HG03097 (cell line): ENCODE measurements around the gene DCK.
"Not testable (repeated sequence)": the region's sequence is repeated elsewhere in the genome, so short reads cannot be mapped to it uniquely, and the experiment has no call there.

Experiments
- ATAC-seq: cut with Tn5 transposase; IDR thresholded peaks from one replicate; pipeline ENCODE4 v1.9.1; 2021; ENCODE audit not compliant: unreplicated experiment, low FRiP score

DCK gene

DNA sequence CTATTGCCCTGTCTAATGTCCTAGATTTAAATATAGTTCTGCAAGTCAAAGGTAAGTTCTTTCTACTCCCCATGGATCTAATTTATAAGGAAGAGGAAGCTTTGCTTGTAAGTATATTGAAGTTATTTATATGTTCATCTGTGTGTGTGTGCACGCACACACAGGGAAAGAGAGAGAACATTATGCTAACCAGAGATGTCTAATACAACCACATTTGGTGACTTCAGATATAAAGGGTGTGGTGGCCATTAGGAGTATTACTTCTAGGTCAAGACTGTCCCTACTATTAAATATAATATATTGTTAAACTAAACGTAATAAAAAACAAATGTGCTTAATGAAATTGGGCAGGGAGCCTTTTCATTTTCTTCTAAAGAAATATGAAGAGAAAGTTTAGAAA, 4.1 kb downstream of the DCK start:
- ATAC-seq = no peak

DNA sequence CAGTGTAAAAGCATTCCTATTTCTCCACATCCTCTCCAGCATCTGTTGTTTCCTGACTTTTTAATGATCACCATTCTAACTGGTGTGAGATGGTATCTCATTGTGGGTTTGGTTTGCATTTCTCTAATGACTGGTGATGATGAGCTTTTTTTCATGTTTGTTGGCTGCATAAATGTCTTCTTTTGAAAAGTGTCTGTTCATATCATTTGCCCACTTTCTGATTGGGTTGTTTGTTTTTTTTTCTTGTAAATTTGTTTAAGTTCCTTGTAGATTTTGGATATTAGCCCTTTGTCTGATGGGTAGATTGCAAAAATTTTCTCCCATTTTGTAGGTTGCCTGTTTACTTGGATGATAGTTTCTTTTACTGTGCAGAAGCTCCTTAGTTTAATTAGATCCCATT, 6.2 kb downstream of the DCK start:
- not testable (repeated sequence) for ATAC-seq

DNA sequence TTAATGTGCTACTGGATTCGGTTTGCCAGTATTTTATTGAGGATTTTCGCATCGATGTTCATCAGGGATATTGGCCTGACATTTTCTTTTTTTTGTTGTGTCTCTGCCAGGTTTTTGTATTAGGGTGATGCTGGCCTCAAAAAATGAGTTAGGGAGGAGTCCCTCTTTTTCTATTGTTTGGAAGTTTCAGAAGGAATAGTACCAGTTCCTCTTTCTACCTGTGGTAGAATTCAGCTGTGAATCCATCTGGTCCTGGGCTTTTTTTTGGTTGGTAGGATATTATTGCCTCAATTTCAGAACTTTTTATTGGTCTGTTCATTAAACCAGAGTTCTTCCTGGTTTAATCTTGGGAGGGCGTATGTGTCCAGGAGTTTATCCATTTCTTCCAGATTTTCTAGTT, 7.9 kb downstream of the DCK start:
- not testable (repeated sequence) for ATAC-seq

DNA sequence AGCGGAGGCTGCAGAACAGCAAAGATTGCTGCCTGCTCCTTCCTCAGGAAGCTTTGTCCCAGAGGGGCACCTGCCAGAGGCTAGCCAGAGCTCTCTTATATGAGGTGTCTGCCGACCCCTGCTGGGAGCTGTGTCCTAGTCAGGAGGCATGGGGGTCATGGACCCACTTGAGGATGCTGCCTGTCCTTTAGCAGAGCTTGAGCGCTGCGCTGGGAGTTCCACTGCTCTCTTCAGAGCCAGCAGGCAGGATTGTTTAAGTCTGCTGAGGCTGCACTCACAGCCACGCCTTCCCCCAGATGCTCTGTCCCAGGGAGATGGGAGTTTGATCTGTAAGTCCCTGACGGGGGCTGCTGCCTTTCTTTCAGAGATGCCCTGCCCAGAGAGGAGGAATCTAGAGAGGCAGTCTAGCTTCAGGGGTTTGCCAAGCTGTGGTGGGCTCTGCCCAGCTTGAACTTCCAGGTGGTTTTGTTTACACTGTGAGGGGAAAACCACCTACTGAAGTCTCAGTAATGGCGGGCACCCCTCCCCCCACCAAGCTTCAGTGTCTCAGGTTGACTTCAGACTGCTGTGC, 10.9 kb downstream of the DCK start:
- ATAC-seq = no peak

DNA sequence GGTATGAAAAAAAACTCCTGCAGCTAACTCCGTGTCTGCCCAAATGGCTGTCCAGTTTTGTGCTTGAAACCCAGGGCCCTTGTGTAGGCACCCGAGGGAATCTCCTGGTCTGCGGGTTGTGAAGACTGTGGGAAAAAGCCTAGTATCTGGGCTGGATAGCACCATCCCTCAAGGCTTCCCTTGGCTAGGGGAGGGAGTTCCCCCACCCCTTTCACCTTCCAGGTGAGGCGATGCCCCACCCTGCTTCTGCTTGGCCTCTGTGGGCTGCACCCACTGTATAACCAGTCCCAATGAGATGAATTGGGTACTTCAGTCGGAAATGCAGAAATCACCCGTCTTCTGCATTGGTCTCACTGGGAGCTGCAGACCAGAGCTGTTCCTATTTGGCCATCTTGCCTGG, 11.6 kb downstream of the DCK start:
- ATAC-seq = not testable (repeated sequence)

DNA sequence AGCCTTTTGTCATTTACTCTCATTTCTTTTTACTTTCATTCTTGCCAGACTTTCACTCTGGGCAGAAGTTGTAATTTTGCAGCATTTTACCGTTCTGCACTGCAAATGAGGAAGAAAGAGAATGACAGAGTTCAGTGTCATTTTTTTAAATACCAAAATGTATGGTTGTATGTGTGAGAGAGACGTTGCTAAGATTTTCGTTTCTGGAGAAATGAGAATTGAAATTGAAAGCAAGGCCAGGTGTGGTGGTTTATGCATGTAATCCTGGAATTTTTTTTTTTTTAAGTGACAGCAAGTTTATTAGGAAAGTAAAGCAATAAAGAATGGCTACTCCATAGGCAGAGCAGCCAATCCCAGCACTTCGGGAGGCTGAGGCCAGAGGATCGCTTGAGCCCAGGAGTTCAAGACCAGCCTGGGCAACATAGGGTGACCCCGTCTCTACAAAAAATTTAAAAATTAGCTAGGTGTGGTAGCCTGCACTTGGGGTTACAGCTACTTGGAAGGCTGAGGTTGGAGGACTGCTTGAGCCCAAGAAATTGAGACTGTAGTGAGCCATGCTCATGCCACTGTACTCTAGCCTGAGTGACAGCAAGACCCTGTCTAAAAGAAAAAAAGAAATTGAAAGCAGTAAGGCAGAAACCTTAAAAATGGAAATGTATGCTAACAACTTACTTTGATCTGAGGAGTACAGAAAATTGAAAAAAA, 12.9 kb downstream of the DCK start:
- ATAC-seq = peak; percentile 74

DNA sequence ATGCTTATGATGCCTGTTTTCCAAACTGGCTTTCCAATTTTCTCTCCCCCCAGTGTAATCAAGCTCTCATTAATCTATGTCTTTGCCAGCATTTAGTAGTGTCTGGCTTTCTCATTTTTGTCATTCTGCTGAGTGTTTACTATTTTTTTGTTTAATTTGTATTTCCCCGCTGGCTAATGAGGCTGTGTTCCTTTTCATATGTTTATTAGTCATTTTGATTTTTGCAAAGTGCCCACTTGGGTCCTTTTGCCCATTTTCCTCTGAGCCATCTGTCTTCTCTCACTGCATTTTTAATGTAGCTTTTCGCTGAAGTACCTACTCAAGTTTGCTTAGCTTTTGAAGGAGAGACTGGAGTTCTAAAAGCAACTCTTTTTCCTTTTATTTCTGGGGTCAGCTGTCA, 14.7 kb downstream of the DCK start:
- ATAC-seq = no peak

DNA sequence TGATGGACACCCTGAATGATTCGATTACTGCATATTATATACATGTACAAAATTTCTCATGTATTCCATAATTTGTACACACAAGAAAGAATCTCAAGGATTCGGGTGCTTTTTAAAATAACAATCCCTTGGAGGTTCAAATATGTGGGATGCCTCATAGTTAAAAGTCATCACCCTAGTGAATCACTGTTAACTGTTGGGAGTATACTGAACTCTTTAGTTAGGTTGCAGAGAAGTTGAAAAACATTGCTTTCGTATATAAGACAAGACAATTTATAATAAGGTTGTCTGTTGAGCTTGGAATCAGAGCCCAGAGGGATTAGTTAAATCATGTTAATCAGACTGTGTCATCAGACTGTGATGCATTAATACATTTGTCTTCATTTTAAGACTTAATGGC, 15.6 kb downstream of the DCK start:
- no peak for ATAC-seq

DNA sequence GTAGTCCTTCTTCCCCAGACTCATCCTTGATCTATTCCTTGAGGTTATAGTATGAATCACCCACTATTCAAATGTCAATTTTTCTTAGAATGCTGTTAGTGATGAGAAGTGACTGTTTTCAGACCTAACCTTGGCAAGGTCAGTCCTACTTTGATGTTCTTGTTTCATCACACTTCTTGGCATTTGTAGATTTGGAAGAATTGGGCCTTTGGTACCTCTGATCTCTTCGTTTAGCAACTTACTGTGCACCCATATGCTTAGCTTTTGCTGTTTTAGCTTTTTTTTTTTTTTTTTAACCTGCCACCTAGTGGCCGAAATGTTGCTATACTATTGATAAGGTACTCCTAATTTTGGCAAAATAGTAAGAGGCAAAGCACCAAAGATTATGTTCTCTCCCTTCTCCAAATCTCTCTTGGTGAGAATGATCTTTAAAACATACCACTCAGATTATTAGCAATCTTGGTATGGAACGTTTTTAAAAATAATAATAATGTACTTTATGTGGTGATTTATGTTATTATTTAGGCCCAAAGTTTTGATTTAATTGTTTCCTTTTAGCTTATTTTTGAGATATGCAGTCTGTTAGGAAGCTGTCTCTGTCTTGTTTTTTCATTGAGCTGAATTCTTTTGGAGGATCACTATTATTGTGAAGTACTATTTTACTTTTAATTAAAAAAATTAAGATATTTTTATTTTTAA, 16.6 kb downstream of the DCK start:
- ATAC-seq = peak; percentile 37

DNA sequence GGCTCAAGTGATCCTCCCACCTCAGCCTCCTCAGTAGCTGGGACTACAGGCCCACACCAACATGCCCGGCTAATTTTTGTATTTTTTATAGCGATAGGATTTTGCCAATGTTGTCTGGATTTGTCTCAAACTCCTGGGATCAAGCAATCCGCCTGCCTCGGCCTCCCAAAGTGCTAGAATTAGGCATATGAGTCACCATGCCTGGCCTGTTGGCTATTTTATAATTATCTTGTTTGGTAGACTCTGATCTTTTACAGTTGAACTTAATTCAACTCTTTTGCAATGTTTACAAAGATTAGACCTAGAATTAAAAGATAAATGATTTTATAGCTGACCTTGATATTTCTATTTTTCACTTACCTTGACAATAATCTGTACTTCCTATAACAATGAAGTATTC, 18.0 kb downstream of the DCK start:
- no peak for ATAC-seq

DNA sequence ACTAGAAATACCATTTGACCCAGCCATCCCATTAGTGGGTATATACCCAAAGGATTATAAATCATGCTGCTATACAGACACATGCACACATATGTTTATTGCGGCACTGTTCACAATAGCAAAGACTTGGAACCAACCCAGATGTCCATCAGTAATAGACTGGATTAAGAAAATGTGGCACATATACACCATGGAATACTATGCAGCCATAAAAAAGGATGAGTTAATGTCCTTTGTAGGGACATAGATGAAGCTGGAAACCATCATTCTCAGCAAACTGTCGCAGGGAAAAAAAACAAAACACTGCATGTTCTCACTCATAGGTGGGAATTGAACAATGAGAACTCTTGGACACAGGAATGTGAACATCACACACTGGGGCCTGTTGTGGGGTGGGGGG, 23.9 kb downstream of the DCK start:
- not testable (repeated sequence) for ATAC-seq

DNA sequence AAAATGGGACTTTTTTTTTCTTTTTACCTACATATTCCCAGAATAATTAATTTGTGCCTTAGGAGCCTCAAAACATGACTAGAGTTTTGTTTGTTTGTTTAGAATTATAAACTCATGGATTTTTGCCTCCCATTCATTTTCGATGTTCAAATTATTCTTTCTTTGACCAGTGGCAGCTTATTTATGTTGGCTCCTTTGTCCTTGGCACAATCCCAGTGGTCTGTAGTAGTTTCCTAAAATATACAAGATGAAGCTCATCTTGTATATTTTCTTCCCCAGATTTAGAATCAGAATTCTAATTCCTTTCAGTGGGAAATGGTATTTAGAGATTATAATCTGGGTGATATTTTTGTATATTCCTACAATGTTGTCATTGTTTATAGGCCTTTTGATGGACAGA, 27.2 kb downstream of the DCK start:
- ATAC-seq = no peak

DNA sequence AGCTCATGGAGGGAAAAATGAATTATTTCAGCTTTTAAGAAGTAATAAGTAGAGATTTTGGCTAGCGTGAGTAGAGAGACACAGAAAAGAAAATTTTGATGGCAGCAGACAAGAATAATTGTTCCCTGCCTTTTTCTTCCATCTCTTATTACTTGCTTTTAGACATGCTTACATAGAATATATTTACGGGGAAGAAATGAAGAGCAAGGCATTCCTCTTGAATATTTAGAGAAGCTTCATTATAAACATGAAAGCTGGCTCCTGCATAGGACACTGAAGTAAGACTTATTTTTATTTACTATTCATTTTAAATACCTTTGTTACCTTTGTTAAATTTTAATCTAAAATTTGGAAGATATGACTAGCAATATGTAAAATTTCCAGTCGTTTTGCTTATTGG, 32.2 kb downstream of the DCK start:
- ATAC-seq = no peak

DNA sequence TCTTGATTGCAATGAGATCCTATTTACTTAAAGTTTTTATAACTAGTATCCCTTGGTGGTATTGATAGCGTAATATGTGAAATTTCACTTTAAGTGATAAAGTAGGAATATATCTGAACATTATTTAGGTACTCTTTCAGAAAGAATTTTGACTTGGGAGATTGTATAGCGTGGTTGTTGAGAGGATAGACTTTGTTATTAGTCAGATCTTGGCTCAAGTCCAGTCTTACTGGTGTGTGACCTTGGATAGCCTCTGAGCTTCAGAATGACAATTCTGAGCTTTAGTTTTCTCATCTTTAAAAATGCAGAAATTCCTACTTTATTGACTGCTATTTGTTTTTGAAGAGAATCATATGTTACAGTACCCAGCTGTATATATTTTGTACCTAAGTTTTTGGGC, 32.6 kb downstream of the DCK start:
- ATAC-seq = no peak

DNA sequence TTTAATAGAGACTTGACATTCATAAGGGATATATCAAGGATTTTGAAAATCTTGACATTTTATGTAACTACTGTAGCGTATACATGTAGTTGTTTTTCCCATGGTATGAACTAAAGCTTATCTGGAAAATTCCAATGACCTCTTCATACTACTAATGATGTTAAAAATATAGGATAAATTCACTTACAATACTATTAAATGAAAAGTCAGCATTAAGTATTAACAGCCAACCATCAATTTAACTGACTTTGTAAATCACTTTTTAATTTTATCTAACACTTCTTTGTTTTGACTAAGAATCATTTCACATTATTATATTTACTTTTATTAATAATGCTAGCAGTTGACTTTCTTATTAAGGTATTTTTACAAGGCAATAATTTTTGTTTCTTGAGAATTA, 34.2 kb downstream of the DCK start:
- no peak for ATAC-seq

DNA sequence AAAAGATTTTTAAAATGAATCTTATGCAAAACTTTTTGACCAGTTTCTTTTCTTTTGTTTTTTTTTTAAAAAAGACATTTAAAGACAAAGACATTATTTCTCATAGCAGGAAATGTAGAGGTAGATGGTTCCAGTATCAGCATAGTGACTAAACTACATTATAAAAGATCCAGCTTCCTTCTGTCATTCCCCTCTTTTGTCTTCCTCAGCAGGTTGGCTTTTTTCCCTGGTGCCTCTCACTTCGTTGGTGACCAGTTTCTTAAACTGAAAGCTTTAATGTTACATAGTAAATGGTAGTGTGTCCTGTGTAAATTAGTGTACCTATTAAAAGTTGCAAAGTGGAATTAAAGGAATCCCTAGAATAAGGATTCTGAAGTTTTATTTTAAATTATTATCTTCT, 36.1 kb downstream of the DCK start:
- no peak for ATAC-seq

DNA sequence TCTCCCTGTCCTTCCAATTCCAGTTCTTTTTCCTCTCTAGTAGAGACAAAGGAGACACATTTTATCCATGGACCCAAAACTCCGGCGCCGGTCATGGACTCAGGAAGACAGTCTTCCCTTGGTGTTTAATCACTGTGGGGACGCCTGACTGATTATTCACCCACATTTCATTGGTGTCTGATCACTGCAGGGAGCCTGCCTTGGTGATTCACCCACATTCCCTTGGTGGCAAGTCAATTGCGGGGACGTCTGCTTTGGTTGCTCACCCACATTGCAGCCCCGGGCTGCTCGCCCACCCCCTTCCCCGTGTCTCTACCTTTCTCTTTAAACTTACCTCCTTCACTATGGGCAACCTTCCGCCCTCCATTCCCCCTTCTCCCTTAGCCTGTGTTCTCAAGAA, 38.7 kb downstream of the DCK start:
- not testable (repeated sequence) for ATAC-seq

DNA sequence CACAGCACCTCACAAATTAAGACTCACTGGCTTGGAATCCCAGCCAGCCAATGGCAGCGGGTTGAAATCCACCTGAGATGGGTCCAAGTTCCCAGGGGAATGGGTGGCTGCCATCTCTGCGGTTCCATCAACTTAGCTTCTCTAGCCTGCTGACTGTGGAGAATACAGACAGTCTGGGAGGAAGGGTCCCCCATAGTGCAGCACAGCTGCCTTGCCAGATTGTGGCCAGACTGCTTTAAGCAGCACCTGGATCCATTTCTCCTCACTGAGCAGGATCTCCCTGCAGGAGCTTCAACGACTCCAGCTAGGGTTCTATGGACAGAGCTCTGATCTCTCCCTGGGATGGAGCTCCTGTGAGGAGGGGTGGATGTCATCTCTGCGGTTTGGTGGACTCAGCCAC, 51.8 kb downstream of the DCK start:
- ATAC-seq = no peak

DNA sequence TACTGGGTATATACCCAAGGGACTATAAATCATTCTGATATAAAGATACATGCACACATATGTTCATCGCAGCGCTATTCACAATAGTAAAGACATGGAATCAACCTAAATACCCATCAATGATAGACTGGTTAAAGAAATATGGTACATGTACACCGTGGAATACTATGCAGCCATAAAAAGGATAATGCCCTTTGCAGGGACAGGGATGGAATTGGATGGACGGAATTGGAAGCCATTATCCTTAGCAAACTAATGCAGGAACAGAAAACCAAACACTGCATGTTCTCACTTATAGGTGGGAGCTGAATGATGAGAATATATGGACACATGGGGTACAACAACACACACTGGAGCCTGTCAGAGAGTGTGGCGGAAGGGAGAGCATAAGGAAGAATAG, 55.9 kb downstream of the DCK start:
- ATAC-seq = no peak

DNA sequence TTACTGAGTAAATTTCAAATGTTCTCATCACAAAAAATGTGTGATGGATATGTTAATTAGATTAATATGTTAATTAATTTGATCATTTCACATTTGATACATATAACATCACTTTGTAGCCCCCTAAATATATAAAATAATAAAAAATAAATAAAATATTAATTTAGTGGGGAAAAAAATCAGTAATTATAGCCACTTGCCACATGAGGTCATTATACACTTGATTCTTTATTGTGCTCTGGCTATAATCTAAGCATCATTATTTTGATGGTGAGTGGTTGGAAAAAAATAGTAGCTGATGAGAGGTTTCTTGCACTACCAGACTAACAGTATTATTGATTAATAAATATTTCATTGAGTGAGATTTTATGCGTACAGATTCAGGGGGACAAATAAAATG, 57.4 kb downstream of the DCK start:
- no peak for ATAC-seq

DNA sequence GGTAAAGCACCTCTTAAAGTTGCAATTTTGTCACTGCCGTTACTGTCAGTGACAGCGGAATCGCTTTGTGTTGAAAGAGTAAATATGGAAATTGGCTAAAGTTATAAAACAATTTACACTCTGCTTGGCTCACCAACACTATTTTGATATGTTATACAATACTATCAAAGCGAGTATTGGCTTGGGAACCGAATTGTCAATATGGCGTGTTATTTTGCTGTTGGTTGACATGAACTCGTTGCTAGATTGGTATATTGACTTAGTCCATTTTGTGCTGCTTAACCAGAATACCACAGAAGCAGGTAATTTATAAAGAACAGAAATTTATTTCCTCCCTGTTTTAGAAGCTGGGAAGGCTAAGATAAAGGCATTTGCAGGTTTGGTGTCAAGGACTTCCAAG, 58.6 kb downstream of the DCK start:
- ATAC-seq = no peak

DNA sequence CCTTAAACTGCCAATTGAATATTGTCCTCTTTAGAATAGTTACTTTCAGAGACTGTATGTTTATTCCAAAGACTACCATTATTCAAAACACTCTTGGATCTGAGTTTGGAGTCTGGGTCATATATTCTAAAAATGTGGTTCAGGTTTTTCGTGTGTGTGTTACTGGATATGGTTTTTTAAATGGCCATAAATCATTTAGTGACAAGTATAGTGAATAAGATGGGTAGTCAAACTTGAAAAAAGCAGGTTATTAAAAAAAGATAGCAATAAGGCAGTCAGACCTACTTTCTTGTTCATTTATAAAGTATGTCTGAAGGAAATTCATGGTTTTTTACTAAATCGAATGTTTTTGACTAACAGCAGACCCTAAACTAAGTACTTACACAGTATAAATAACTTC, 59.3 kb downstream of the DCK start:
- no peak for ATAC-seq
